HG02870 (cell line): ENCODE measurements around the gene KCNIP2.
A peak's percentile ranks its signal among the peaks of the same experiment; 100 is the strongest.

Experiments
- ATAC-seq: cut with Tn5 transposase; IDR thresholded peaks from one replicate; pipeline ENCODE4 v1.9.1; 2021; ENCODE audit warnings: mild to moderate bottlenecking, moderate library complexity; ENCODE audit not compliant: unreplicated experiment

Gene KCNIP2

GRCh38 chr10:101843032-101844021 is at the start of gene KCNIP2:
Gene KCNIP2 (minus strand): TSS chr10:101843800. CDS start chr10:101843568, 232 bp downstream.
- ATAC-seq, result no peak

- ATAC-seq, result no peak
These were observed 49.3 kb upstream of the KCNIP2 start for GRCh38 chr10:101892782-101893391.

GRCh38 chr10:101889256-101890210 is 45.9 kb upstream of the KCNIP2 start:
- ATAC-seq, result no peak

- no peak for ATAC-seq
These were observed 44.8 kb upstream of the KCNIP2 start for GRCh38 chr10:101888251-101888949.

- ATAC-seq, result no peak
These were observed 44.2 kb upstream of the KCNIP2 start for GRCh38 chr10:101887775-101888174.

- ATAC-seq, result no peak
These were observed 43.1 kb upstream of the KCNIP2 start for GRCh38 chr10:101886521-101887312.

- no peak for ATAC-seq
These were observed 37.6 kb upstream of the KCNIP2 start for GRCh38 chr10:101881036-101881774.

- ATAC-seq, result no peak
These were observed 36.6 kb upstream of the KCNIP2 start for GRCh38 chr10:101880232-101880573.

- ATAC-seq, result no peak
These were observed 36.0 kb upstream of the KCNIP2 start for GRCh38 chr10:101879456-101880231.

GRCh38 chr10:101878869-101879268 is 35.3 kb upstream of the KCNIP2 start:
- ATAC-seq, result no peak

- no peak for ATAC-seq
These were observed 31.6 kb upstream of the KCNIP2 start for GRCh38 chr10:101875068-101875688.

GRCh38 chr10:101874252-101874651 is 30.7 kb upstream of the KCNIP2 start:
- no peak for ATAC-seq

GRCh38 chr10:101867931-101868330 is 24.3 kb upstream of the KCNIP2 start:
- ATAC-seq, result no peak

- ATAC-seq, result no peak
These were observed 15.9 kb upstream of the KCNIP2 start for GRCh38 chr10:101859530-101859929.

- ATAC-seq, result peak; percentile 72
These were observed 15.3 kb upstream of the KCNIP2 start for GRCh38 chr10:101858723-101859500.

- no peak for ATAC-seq
These were observed 14.3 kb upstream of the KCNIP2 start for GRCh38 chr10:101857802-101858476.
